Fibroblast of skin of scalp (primary cell): ENCODE results near the gene SRGAP1.

Experiments used
- DNase-seq: peaks from one replicate; pipeline ENCODE4 v3.0.0-alpha.2; 2013

SRGAP1 gene

DNA sequence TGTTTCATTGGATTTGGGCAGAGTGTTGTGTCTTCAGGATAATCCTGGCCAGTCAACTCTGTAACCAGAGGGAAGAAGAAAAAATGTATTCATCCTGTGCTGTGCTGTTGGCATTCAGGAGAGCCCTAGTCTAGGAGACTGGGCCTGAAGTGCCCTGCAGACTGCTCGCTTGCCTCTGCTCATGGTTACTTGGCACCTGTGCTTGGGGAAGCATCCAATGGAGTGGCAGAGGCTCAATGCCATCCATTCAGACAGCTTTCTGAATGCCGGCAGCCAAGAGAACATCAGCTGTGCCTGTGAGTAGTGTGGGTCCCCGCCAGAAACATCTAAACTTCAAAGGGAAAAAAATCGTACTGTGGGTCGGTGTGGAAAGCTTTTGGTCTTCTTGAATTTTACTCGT, 124.2 kb downstream of the SRGAP1 start:
- DNase-seq, result no peak

DNA sequence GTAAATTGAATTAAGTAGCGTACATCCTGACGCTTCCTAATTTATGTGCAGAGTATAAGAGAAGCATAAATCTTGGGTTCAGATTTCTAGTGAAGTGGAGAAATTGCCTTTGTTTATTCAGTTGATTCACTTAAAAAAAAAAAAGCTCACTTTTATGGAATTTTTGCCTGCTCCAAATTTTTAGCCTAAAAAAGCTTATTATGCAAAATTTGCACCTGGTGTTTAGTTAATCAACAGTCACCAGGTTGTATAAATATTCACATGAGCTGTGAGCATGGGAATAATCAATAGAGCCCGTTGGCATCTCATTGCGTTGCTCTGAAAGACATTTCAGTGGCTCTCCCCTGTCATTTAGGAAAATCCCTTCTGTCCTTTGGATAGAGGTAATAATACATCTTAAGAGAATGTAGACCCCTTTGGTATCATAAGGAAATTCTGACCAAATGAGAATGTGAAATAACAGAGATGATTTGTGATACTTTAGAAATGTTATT, 132.4 kb downstream of the SRGAP1 start:
- no peak for DNase-seq

DNA sequence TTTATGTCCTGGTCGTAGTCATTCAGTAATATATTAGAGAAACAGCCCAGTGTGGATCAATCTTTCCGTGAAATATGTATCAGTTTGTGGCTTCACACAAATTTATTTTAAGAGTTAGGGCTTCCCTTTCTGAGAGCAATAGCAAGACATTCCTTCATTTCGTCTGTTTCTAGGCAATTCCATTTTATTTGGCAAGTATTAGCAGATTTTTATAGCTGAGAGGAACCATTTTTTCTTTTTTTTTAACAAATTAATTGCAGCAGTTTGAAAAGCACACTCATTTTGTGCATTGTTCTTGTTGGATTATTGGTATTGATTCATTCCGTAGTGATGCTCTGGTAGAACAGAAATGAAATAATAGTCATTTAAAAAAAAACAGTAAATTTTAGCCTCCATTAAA, 132.9 kb downstream of the SRGAP1 start:
- peak; percentile 31 for DNase-seq

DNA sequence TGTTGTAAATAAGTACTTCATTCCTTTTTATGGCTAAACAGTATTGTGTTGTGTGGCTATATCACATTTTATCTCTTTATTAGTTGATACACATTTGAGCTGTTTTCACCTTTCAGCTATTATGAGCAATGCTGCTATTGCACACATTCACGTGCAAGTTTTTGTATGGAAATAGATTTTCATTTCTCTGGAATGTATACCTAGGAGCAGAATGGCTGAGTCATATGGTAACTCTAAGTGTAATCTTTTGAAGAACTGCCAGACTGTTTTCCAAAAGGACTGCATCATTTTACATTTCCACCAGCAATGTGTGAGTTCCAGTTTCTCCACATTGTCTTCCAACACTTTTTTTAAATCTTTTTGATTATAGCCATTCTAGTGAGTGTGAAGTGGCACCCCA, 134.0 kb downstream of the SRGAP1 start:
- DNase-seq, result peak; percentile 76

DNA sequence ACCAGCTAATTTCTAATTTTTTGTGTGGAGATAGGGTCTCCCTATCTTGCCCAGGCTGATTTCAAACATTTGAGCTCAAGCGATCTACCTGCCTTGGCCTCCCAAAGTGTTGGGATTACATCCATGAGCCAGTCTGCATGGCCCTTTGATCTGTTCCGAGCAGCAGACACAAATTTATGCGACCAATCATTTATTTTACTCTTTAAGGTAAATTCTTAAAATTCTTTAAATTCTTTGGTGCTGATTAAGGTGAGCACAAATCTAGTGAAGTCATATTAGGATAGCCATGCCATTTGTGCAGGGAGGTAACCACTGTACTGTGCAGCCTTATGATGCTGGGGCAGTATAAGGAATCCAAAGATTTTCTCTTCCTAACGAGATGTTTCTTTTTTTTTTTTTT, 135.7 kb downstream of the SRGAP1 start:
- no peak for DNase-seq

DNA sequence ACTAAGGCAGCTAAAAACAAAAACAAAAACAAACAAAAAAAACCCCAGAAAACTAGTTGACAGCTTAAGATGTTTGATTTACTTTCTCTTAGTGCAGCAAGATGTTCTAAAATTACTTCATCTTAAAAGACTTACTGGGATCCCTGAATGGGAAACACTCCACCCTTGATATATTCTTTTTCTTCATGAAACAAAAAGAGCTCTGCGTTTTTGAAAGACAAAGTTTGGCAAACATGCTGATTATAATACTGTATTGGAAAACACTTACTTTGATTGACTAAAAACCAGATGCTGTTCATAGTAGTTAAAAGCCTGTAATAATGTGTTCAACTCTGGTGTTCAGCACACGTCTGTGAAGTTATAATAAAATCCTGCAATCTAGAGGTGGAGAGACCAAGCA, 136.8 kb downstream of the SRGAP1 start:
- DNase-seq, result no peak

DNA sequence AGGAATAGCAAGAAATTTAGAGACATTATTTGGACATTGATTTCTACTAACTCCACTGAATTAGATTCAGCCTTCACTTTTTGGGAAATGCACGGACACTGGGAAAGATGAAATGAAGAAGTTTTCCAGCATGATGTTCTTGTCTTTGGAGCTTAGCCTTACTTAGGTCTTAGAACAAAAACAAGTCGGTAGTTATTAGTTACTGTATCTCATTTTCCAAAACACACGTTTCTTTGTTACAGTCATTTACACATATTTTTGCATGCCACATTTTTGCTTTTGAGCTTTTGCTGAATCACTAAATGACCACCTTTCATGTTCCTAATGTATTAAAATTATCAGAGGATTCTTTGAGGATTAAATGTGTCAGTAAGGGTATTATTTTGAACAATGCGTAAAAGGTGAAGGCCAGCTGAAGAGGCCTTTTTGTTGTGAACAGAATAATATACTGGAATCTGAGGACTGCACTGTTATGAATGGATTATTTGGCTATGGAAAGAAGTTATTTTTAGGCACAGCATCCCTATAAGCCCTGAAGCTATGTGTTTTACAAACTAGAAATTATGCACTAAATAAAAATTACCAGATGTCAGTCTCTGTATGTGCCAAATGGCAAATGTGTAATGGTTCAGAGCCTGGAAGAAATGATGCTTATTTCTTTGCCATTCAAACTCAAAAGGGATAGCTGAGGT, 138.2 kb downstream of the SRGAP1 start:
- DNase-seq, result no peak

DNA sequence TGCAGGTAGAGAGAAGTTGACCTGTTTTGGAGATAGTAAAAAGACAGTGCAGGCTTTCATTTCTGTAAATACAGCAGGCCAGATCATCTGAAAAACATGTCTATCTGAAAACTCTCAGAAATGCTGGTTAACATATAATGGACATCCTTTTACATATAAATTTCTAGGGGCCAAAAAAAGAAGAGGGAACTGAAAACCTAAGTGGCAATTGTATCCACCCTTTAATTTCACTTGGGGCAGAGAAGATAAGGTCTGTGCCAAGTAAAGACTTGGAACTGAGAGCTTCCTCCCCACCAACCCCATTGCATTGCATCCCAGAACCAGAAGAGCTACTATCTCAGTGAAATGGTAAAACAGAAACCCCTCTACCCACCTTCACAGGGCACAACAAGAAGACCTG, 141.0 kb downstream of the SRGAP1 start:
- DNase-seq, result no peak

DNA sequence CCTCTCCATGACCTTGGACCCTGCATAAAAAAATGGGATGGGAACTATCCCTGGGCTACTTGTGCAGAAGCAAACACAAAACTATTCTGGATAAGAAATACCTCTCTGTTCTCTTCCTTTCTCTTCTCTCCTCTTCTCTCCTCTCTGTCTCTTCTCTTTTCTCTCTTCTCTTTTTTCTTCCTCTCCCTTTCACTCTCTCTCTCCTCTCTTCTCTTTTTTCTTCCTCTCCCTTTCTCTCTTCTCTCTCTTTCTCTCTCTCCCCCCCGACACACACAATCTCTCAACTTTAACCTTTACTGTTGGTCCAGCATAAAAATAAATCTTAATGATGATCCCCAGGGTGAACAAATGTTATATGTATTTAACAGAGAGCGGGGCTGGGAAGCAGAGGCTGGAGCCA, 141.4 kb downstream of the SRGAP1 start:
- DNase-seq, result no peak

DNA sequence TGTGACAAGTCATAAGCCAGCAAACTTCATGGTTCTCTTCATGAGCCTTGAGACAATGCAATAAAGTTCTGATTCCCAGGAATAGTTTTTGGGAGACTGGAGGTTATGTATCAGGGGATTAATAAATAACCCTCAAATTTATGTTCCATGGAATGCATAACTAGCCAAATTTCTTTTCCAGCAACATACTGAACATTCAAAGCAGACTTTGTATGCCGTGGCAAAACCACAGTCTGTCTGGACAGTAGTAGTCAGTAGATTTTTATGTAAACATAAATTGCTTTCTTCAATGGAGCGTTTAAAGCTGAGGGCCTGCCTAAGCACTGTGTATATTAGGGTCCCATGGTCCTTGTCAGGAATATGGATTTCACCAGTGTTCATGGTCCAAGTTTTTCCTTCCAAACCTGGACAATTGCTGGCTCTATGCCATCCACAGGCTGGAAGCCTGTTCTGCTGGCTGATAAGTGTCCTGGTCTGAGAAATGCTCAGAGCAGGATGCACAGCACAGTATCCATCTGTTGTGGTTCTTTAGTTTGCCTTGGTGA, 144.9 kb downstream of the SRGAP1 start:
- peak; percentile 57 for DNase-seq

DNA sequence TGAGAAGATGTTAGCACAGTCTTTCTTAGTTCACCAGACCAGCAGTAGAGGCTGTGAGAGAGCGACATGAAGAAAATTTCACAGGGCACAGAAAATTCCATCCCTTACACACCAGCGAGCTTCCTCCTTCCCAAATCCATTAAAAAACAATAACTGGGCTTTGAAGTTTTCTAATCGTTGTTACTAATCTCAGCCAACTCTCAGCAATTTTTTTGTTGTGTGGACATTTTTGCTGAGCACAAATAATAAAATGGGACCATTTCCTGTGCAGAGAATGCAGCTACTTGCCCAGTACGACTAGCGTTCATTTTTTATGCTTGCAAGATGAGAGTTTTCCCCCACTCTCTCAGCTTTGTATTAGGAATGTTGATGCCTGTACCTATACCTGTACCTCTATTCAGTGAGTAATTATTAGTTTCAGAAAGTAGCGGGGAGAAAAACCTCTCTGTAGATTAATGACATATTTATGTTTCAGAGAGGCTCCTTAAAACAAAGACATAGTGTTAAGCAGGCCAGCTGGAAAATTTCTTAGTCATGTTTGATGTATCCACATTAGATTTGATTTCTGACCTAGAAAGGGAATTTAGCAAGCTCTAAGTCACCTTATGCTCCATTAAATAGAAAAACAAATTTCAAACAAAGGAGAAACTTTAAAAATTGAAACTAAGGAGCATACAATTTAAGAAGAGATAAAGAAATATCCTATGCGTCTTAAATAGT, 146.5 kb downstream of the SRGAP1 start:
- no peak for DNase-seq

DNA sequence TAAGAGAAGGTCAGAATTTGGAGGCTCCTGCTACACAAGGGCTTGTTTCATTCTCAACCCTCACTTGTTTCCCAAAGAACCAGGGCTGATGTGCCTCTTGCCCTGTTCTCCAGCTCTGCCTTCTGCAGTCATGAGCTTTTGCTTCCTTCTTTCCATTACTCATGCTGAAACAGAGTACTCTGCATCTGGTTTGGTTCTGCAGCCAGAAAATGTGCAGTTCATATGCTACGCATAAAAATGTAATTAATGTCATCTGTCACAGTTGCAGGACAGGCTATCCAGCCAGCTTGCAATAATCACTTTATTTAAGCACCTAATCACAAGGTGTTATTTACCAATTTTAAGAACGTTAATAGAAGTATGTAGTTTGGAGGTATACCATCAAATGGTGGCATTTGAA, 150.2 kb downstream of the SRGAP1 start:
- DNase-seq, result peak; percentile 54

DNA sequence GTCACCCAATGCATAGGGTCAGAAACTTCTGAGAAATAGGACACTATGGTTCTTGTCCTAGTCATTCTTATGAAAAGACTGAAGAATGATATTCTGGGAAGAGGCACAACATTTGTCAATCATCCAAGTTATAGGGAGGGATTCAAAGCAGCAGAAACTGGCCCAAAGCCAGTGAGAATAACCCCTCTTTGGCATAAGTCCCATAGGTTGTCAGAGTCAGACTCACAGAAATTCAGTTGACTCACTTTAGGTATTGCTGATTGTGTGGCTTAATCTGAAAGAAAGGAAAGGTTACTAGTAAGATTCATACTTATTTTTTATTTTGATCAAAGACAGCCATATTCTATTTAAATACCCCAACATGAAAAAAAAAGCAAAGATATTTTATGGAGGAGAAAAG, 151.0 kb downstream of the SRGAP1 start:
- DNase-seq, result no peak

DNA sequence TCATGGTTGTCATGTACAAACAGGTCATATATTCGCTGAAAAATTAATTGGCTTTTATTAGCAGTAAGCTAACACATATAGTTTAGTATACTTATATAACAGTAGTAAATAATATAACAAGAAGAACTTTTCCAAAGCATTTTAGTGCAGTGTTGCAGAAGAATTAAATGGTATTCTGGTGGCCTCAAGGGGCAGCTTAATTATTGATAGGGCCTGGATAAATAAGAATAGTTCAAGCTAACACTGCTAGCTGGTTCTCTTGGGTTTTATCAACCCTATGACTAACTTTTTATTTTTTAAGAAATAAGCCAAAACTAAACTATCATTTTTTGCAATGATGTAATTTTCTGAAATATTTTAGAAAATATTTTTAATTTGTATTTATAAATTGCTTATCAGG, 152.1 kb downstream of the SRGAP1 start:
- DNase-seq, result no peak

DNA sequence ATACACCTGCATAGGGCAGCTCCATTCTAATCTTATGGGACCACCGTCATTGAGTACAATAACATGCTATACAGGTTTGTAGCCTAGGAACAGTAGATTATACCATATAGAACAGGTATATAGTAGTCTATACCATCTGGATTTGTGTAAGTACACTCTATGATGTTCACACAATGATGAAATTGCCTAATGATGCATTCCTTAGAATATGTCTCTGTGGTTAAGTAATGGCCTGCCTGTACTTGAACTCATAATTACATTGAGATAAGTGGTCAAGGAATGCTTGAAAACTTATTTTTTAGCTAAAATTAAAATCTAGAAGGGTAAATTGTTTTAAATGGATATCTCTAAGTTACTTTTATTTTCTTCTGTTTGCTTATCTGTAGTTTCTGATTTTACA, 152.7 kb downstream of the SRGAP1 start:
- no peak for DNase-seq

DNA sequence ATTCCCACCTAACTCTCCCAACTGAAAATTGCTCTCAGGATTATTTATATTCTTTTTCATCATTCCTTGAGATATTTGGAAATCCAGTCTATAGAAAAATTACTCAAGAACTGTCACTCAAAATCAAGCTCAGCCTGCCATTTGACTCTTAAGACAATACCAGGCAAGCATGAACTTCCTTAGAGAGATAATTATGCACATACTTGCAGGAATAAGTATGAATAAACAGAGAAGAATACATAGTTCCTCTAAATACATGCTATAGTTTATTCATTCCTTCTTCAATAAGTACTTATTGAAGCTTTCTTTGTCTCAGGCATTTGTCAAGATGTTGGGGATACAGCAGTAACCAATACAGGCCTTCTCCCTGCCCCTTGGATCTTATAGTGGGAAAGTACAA, 154.1 kb downstream of the SRGAP1 start:
- no peak for DNase-seq

DNA sequence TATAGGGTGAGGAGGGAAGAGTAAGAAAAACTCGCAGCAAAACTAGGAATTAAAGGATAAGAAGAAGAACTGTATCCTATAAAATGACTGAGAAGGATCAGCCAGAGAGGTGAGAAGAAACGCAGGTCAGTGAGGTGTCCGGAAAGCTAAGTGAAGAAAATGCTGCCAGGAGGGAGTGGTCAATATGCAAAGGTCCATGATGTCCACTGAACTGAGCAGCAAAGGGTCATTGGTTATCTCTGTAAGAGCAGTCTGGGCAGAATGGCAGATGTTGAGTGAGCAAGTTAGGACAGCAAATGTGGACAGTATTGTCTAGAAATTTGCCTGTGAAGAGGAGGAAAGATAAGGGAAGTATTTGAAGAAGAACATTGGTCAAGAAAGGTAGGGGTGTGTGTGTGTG, 155.4 kb downstream of the SRGAP1 start:
- DNase-seq, result no peak

DNA sequence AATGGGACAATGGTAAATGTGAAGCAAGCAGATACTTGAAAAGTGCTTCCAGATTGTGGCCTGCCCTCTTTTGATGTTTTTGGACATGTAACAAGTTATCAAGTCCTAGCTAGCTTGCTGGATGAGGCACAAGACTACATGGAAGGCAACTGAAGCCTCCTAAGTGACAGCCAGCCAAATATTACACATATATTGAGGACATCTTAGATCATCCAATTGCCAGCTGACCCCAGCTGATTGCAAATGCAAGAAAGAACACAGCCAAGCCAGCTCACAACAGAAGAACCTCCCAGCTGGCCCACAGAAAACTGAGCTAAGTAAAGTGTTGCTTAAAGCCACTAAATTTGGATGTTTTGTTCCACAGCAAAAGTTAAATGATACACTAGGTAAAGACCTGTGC, 156.9 kb downstream of the SRGAP1 start:
- DNase-seq, result no peak

DNA sequence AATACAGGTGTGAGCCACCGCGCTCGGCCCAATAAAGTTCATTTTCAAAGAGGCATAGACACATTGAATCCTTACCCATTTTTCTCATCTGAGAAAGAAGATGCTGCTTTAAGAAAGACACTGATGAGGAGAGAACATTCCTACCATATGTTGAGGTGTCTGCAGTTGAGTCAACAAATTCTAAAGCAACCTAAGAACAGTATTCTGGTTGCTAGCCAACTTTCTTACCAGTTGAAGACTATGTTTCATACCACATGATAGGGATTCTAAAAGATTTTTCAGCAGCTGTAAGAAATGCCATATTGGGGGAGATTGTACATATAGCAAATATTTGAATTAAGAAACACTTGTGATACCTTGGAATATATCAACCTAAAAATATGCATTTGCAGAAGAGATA, 160.1 kb downstream of the SRGAP1 start:
- DNase-seq, result peak; percentile 73

DNA sequence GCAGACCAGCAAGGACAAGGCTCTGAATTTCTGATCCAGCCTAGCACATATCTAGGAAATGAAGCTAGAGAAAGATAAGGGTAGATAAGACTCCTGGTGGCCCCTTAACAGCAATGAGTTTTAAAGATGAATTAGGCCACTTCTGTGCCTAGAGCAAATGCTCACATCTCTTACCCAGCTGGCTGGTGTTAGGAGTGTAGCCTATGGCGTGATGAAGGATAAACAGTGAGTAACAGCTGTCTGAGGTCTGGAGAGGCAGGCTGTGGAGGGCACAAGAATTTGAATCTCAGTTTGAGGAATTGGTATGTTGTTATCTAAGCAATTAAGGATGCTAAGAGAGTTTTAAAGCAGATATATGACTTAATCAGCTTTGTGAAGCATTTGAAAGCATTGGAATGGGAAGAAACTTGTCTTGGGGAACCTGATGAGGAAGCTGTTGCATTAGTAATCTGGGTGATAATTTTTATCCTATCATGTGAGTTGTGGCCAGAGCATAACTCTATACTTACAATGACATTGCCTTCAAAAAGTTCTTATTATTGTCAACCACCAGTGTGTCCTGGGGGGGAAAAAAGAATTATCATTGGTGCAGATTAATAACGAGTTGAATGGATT, 161.8 kb downstream of the SRGAP1 start:
- DNase-seq, result peak; percentile 88

DNA sequence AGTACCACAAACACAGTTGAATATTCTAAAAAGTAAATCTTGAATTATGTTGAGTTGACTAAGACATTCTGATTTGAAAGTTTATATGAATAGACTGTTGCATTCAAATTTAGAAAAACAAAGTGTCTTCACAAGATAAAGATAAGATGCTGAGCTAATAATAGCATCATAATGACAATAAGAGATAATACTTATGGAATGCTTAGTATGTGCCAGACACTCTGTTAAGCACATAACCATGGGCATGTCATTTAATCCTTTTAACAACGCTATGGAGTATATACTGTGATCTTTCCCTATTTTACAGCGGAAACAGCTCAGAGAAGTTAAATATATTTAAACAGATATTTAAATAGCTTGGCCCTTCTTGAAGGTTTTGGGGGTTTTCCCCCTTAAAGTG, 163.4 kb downstream of the SRGAP1 start:
- peak; percentile 45 for DNase-seq

DNA sequence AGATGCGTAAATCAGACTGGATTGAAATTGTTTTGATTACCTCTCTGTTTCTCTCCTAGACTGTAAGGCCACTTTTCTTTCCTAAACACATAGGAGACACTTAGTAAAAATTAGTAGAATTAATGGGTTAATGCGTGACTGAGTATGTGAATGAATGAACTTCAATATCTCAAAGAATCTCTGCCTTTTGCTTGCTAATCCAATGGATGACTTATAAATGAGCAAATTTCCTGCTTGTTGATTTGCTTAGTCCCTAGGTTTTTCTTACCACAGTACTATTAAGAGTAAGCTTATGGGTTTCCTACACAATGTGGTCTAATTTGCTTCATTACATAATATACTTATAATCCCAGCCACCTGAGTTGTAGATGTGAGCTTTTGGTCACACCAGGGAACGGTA, 164.1 kb downstream of the SRGAP1 start:
- no peak for DNase-seq

DNA sequence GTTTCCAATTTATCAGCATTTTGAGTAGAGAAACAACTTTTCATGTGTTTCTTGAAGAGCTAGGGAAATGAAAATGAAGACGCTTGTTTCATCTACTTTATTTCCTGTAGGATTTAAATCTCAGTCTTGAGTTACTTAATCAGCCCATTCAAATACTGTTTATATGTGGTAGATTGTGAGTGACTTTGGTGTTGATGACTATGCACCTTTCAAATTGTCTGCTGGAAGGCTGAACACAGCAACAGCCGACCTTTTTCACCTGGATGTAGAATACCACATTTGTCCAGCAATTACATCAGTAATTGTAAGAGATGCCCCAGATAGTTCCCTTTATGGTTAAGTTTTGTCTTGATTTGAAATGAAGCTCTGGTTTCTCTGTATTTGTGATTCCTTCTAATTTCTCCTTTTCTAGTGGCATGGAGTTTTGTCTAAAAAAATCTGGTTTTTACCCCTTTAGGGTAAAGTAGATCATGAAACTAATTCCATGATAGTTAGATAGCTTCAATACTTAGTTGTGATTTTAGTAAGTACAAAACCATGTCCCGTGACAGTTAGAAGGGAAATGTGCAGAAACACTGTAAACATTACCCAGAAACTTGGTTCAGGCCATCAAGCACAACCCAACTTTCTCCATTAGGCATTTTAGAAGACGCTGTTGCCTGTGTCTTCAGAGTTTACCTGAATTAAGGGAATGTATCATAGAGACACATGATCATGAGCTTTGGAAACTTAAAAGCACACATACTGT, 165.0 kb downstream of the SRGAP1 start:
- no peak for DNase-seq
